GM12891 (cell line): Measurements from ENCODE around the gene DLG5.

Experiments
- DNase-seq: peaks from one replicate; pipeline ENCODE4 v3.0.0; 2011; ENCODE audit warnings: low spot score; ENCODE audit not compliant: insufficient read length
- FAIRE-seq: peaks from 2 replicates; lab custom pipeline; 2011; peaks lifted over from hg19 to GRCh38; lab: Jason Lieb, UNC
- PAX5 ChIP-seq: IDR thresholded peaks from 2 replicates; pipeline ENCODE4 v1.6.1; 2011; ENCODE audit warnings: low read length, moderate library complexity, mild to moderate bottlenecking; ENCODE audit not compliant: insufficient read depth, severe bottlenecking
- POLR2A ChIP-seq: IDR thresholded peaks from 2 replicates; pipeline ENCODE4 v1.6.1; 2011; ENCODE audit warnings: low read depth, low read length, control low read depth
- POLR2AphosphoS5 ChIP-seq: IDR thresholded peaks from 2 replicates; pipeline ENCODE4 v1.6.1; 2011; ENCODE audit warnings: low read depth, low read length, control low read depth
- POU2F2 ChIP-seq: IDR thresholded peaks from 2 replicates; pipeline ENCODE4 v1.6.1; 2011; ENCODE audit warnings: low read depth, mild to moderate bottlenecking, control low read depth, low read length, moderate library complexity
- SPI1 ChIP-seq: IDR thresholded peaks from 2 replicates; pipeline ENCODE4 v1.6.1; 2011; ENCODE audit warnings: low read depth, low read length, control low read depth
- TAF1 ChIP-seq: IDR thresholded peaks from 2 replicates; pipeline ENCODE4 v1.6.1; 2011; ENCODE audit warnings: low read depth, low read length, control low read depth

DLG5 gene

GRCh38 chr10:77819210-77820112, 107.1 kb downstream of the DLG5 start:
- FAIRE-seq, result no peak
- TF ChIP-seq POLR2AphosphoS5 (no peak), POLR2A (no peak), POU2F2 (no peak), SPI1 (no peak), PAX5 (no peak), TAF1 (no peak)

GRCh38 chr10:77818378-77818777, 108.2 kb downstream of the DLG5 start:
- no peak for TF ChIP-seq PAX5
- TF ChIP-seq POU2F2, result no peak
- TF ChIP-seq SPI1, result no peak
- TF ChIP-seq POLR2A, result no peak
- TF ChIP-seq TAF1, result no peak
- no peak for TF ChIP-seq POLR2AphosphoS5
- FAIRE-seq (no peak), DNase-seq (no peak)

More at GRCh38 chr10:77819210-77820112, 107.1 kb downstream of the DLG5 start:
- no peak for DNase-seq

GRCh38 chr10:77817541-77817940, 109.0 kb downstream of the DLG5 start:
- TF ChIP-seq POLR2A (no peak), TAF1 (no peak), SPI1 (no peak), PAX5 (no peak), POU2F2 (no peak), POLR2AphosphoS5 (no peak)
- FAIRE-seq (no peak), DNase-seq (no peak)

GRCh38 chr10:77816311-77816710, 110.2 kb downstream of the DLG5 start:
- no peak for FAIRE-seq
- TF ChIP-seq POLR2AphosphoS5 (no peak), POU2F2 (no peak), SPI1 (no peak), PAX5 (no peak), TAF1 (no peak), POLR2A (no peak)
- no peak for DNase-seq

GRCh38 chr10:77812741-77813140, 113.8 kb downstream of the DLG5 start:
- DNase-seq (no peak), FAIRE-seq (no peak)
- TF ChIP-seq SPI1 (no peak), POLR2A (no peak), PAX5 (no peak), POLR2AphosphoS5 (no peak), TAF1 (no peak), POU2F2 (no peak)

GRCh38 chr10:77811831-77812430, 114.6 kb downstream of the DLG5 start:
- DNase-seq (no peak), FAIRE-seq (no peak)
- TF ChIP-seq SPI1, result no peak
- no peak for TF ChIP-seq POU2F2
- no peak for TF ChIP-seq TAF1
- TF ChIP-seq PAX5, result no peak
- TF ChIP-seq POLR2AphosphoS5, result no peak
- no peak for TF ChIP-seq POLR2A

GRCh38 chr10:77810446-77811335, 115.9 kb downstream of the DLG5 start:
- DNase-seq, result no peak
- TF ChIP-seq TAF1 (no peak), SPI1 (no peak), POU2F2 (no peak), POLR2A (no peak), POLR2AphosphoS5 (no peak)
- FAIRE-seq, result no peak

GRCh38 chr10:77809336-77809735, 117.2 kb downstream of the DLG5 start:
- DNase-seq (no peak), FAIRE-seq (no peak)
- no peak for TF ChIP-seq POLR2AphosphoS5
- TF ChIP-seq SPI1, result no peak
- TF ChIP-seq PAX5, result no peak
- TF ChIP-seq POLR2A, result no peak
- TF ChIP-seq POU2F2, result no peak
- no peak for TF ChIP-seq TAF1

GRCh38 chr10:77807706-77808105, 118.8 kb downstream of the DLG5 start:
- FAIRE-seq (no peak), DNase-seq (no peak)
- no peak for TF ChIP-seq PAX5
- no peak for TF ChIP-seq TAF1
- TF ChIP-seq POLR2AphosphoS5, result no peak
- TF ChIP-seq POU2F2, result no peak
- no peak for TF ChIP-seq SPI1
- no peak for TF ChIP-seq POLR2A
